HG03175 (cell line): ENCODE results near the gene POLR3B.
"Not testable (repeated sequence)": the region's sequence is repeated elsewhere in the genome, so short reads cannot be mapped to it uniquely, and the experiment has no call there.

Experiments
- ATAC-seq: cut with Tn5 transposase; IDR thresholded peaks from one replicate; pipeline ENCODE4 v1.9.1; 2021; ENCODE audit warnings: mild to moderate bottlenecking, moderate library complexity; ENCODE audit not compliant: unreplicated experiment

The POLR3B gene

DNA sequence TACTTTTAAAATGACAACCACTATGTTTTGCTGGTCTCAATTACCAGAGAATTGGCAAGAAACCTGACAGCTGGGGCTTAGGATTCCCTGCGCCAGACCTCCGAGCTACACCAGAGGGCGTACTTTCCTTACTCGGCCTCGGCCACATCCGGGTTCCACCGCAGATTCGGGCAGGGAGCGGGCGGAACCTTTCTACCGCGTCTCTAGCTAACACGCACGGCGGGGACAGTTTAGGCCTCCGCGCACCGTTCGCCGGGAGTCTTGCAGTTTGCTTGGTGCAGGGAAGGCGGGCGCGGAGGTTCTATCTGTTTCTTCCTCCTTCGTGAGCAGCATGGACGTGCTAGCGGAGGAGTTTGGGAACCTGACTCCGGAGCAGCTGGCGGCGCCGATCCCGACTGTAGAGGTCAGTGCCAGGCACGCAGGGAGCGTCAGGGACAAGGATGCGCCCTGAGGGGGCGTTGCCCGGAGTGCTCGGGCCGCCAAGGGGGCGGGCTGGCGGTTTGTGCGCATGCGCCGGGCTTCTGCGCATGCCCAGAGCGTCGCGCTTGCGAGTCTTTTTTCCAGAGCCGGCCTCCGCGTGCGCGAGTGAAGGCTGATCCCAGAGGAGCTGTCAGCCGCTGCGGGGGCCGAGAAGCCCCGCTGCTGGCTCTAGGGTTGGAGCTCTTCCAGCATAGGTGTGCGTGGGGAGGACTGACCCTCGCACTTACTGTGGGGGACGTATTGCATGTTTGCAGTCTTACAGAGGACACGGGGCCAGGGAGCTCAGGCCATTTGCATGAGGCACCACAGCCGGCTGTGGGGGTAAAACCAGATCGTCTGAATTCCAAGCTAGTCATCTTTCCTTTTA, at the start of gene POLR3B:
Gene POLR3B, plus strand, starts transcription at position 200 of the 847 bp plus-strand sequence. Its CDS starts 132 bp downstream, at position 332.
- ATAC-seq: peak; percentile 94

DNA sequence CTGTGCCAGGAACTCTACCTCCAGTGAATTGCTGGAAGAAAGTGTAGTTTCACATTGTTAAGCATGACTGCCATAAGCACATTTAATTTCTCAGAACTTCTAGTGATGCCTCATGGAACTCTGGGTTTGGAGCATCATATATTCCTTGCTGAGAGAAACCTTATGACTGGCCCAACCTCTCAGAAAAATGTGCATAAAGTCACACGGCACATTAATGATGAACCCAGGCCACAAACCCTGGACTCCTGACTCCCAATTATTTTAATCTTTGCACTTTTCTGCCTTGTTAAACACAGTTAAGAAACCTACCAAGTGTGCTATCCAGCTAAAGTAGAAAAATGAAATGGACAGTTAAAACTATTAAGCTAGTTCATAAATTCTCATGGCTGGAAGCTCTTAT, 49.4 kb upstream of the POLR3B start:
- no peak for ATAC-seq

DNA sequence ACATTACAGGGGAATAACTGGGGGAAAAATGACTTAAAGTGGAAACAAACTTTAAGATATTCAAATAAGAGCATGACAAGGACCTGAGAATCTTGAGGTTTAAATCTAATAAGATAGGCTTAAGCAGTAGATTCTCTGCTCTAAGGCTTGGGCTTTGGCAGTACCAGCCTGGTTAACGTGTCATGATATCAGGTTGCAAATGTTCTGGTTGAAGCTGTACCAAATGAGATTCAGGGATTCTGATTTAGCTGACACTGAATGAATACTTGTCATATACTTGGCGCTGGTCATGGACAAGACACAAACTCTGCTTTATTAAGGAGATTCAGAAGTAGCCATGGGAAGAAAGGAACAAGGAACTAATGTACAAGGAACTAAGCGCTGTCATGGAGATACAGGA, 48.9 kb upstream of the POLR3B start:
- ATAC-seq: no peak

DNA sequence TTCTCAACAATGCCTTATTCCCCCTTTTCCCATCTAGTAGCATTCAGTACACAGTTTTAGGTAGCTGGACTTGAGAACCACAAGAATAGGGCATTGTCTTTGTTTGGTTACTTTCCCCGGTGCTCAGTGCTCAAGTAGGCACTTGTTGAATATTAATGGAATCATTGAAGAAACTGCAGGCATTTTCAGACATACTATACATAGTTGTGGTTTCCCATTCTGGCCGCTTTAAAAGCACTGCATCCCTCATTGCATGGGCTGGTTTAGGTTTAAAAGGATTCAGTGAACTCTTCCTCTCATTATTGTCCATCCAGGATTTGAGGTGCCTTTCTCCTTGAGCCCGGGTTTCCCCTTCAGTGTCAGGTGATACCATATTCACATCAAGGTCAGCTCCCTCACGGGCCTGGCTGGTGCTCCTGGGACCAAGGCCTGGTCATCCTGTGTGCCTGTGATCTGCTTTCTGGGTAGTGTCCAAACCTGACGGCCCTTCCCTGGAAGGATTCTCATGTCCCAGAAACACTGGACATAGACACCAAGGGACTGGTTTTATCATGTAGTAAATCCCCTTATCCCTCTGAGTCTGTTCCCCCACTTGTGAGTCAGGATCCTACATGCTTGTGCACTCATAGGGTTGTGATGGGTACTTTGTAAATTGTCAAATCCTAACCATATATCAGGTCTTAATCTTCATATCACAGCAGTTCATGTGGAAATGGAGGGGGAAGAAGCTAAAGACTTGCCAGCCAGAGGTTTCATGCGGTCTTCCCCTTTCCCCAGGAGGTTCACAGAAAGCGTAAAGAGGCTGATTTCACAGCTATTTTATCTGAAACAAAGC, 47.7 kb upstream of the POLR3B start:
- ATAC-seq: no peak

DNA sequence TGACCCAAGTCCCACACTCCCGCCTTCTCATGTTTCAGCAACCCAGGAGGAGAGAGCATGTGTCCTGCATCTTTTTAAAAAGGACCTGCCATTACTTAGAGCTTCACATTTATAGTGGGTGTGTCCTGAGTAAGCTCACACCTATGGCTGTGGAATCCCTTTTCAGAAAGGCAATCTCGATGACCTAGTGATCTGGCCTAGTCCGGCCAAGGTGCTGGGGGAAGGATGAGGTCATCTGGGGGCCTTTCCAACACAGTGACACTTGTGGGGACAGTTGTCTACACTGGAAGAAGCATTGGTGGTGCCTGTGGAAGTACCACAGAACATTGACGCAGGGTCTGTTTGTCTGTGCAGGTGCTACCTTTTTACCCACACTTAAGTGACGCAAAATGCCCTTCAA, 46.9 kb upstream of the POLR3B start:
- no peak for ATAC-seq

DNA sequence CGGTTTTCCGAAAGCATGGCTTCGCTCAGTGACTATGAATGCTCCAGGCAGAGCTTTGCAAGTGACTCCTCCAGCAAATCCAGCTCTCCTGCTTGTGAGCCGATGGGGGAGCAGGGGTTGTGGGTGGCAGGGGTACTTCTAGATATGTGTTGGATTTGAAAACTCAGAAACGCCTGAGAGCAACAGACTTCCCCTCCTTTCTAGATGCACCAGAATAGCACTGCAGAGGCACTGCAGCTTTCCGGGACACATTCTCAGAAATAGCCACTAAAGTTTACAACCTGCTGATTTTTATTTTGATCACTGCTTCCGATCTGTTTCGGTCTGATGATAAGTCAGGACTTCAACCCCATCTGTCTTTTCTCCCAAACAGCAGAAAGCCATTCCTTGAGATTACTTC, 46.4 kb upstream of the POLR3B start:
- ATAC-seq: no peak

DNA sequence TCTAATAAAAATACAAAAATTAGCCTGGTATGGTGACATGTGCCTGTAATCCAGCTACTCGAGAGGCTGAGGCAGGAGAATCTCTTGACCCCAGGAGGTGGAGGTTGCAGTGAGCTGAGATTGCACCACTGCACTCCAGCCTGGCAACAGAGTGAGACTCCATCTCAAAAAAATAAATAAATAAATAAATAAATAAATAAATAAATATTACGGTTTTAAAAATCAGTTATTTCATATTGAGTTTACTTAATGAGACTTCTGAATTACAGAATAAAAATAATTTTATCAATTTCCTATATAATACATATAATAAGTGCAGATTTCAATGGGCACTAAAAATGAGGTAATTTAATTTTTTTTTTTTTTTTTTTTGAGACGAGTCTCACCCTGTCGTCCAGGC, 44.1 kb upstream of the POLR3B start:
- not testable (repeated sequence) for ATAC-seq

DNA sequence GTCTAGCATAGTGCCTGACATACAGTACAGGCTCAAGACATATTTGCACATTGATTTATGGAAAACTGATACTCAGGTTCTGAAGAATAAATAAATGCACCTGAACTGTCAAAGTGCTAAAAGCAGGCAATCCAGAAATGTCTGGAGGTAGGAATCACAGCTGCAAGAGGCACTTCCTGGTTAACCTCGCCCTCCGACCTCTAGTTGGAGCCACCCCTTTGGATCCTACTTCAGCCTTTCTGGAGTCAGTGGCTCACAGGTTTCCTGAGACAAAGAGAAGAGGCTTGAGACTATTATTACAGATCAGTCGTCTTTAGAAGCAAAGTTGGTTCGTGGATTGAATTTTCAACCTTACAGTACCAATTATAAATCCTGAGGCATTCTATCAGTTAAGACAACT, 42.0 kb upstream of the POLR3B start:
- ATAC-seq: no peak

DNA sequence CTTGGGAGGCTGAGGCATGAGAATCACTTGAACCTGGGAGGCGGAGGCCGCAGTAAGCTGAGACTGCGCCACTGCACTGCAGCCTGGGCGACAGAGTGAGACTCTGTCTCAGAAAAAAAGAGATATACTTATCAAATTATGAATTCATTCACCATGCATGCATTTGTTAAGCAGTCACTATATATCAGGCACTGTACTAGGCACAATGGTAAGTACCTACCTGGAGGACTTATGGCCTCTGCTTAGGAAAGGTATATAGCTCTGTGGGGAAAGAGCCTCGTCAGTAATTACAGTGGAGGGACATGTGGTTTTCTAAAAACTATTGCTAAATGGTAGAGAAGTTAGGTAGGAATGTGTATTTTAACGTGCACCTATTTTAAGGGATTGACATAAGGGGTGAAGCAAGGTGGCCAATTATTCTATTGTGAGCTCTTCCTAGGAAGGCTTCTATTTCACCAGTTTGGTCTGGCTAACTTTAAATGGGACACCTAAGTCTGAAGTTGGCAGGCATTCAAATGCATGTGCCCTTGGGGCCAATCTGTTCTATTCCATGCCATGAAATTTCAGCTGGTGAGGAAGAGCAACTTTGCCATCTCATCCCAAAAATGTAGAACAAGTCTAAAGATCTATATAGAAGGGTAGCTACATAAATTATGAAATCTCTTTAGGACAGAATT, 40.0 kb upstream of the POLR3B start:
- ATAC-seq: no peak

DNA sequence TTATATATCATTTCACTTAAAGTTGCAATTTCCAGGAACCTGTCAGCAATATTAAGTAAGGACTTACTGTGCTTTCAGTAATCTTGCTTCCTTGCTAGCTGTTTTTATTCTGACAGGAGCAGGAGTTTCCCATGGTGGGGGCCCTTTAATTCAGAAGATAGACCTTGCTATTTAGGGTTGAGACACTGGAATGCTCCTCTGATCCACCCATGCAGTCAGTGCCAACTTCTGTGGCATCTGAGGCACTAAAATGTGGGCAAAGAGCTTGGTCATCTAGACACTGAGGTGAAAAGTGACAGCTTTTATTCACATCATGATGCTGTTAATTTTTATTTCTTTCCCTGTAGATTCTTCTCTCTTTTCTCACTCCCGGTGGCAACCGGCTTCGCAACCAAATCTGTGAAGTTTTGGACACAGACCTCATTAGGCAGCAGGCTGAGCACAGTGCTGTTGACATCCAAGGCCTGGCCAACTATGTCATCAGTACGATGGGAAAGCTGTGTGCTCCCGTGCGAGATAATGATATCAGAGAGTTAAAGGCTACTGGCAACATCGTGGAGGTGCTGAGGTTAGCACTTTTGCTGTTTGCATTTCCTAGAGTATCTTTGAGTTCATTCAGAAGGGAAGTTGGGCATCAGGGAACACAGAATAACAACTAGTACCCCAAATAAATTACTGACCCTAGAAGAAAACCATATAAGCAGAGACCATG, 36.3 kb upstream of the POLR3B start:
- ATAC-seq: no peak

DNA sequence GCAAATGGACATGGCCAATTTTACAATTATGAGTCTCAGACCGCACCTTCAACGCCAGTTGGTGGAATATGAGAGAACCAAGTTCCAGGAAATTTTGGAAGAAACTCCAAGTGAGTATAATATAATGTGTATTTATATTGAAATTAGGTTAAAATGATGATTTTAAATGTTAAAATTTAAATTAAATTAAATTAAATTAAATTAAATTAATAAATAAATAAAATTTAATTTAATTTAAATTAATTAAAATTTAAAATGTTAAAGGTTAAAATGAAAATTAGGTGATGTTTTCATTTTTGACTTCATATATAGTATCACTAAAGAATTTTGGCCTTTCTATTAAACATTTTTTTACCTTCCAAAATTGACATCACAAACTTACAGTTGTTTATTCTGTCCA, 34.0 kb upstream of the POLR3B start:
- ATAC-seq: no peak

DNA sequence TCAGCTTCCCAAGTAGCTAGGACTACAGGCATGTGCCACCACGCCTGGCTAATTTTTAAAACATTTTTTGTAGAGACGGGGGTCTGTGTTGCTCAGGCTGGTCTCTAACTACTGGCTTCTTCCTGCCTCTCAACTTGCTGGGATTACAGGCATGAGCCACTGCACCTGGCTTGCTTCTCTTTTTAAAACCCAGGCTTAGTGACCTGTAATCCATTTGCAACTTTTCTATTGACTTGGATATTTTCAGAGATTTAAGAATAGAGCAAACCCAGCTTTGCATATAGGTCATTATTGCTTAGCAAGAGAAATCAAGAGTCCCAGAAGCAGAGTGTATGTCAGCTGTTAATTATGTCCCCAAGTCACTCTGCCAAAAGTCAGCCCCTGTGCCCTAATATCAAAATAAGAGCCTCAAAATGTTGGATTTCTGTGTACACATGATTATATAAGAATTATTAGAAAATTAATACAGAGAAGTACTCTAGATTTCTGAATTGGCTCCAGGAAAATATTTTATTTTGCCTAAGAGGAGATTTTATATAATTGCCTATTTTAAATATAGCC, 30.2 kb upstream of the POLR3B start:
- ATAC-seq: no peak

DNA sequence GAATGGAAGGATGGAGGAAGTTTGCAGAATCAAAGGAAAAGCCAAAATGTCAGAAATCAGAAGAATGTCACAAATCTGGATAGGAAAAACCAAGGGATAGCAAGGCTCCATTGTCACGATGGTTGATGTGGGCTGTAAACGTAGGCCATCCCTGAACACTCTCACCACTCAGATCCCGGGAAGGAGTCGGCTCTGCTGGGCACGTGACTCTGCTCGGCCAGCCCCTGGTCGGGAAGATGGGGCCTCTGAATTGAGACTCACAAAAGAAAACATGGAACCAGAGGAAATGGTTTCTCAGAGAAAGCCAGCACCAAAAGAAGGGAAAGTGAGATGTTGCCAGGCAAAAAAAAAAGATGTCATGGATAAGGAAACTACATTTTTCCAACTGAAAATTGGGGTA, 28.8 kb upstream of the POLR3B start:
- no peak for ATAC-seq

DNA sequence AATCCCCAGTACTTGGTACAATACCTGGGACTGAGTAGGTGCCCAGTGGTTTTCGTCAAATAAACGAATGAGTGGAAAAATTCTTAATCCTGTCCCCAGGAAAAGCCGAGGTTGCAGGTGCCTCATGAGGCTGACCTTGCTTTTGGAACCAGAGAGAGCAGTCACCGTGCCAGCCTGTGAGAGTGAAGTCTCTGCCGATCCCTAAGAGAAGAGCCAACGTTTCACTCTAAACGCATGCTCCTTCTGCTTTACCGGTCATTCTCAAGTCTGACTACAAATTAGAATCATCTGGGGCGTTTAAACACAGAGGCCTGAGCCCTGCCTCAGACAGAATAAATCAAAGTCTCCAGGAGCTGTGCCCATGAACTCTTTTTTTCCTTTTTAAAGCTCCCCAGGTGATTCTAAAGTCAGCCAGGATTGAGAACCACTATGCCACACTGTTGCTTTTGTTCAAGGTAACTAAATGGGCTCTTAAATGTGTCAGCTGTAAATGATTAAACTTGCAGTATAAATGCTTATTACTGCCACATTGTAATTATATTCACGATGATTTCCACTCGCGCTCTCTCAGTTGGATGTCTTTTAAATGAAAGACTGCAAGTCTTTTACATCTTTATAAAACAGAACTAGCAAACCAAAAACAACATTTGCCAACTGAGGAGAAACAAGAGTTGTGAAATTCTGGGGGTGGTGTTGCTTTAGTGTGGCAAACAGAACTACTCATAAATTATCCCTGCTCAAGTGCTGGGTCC, 28.1 kb upstream of the POLR3B start:
- no peak for ATAC-seq

DNA sequence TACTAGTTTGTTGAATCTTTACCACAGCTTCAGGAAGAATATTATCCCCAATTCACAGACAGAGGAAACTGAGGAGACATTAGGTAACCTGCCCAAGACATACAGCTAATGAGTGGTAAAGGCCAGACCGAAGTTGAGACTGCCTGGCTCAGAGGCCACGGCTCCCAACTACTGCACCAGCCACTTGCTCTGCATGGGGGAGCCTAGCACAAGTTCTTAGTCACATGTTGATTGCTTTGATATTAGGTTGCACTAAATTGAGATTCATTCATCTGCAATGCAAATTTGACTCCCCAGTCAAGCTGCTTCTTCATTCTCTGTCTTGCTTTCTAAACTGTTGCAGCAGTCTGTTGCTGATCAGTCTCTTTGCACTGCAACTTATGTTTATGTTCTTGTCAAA, 25.9 kb upstream of the POLR3B start:
- no peak for ATAC-seq

DNA sequence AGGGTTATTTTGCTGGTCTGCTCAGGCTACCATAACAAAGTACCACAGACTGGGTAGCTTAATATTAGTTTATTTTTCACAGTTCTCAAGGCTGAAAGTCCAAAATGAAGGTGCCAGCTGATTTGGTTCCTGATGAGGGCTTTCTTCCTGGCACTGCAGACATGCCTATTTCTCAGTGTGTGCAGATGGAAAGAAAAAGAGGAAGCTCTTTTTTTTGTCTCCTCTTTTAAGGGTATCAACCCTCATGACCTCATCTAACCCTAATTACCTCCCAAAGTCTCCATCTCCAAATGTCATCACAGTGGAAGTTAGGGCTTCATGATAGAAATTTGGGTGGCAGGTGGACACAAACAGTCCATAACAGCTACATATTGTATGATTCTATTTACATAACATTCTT, 25.0 kb upstream of the POLR3B start:
- no peak for ATAC-seq

DNA sequence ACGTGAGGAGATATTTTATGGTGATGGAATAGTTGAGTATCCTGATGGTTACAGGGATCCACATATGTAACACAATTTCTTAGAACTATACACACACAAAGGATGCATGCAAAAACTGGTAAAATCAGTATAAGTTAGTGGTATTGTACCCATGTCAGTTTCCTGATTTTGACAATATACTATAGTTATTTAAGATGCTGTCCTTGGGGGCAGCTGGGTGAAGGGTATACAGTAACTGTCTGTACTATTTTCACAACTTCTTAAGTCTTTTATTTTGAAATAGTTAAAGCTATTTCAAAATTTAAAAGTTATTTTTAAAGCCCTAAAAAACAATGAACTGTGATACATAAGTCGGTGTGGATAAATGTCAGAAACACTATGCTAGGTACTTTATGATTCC, 24.5 kb upstream of the POLR3B start:
- no peak for ATAC-seq

DNA sequence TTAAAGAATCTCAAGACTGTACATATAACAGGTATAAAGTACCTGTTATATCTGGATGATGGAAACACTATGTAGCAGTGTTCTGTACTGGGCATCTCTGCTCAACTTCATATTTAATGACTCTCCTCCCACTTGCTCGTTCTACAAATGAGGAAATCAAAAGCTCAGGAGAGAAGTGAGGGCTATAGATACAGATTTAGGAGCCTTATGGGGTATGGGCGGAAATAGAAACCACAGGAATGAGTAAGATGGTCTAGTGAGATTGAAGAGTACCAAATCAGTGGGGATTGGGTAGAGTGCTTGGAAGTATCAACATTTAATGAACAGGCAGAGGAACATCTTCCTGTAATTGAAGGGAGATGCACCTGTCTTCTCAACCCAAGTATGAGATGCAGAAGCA, 23.8 kb upstream of the POLR3B start:
- no peak for ATAC-seq

DNA sequence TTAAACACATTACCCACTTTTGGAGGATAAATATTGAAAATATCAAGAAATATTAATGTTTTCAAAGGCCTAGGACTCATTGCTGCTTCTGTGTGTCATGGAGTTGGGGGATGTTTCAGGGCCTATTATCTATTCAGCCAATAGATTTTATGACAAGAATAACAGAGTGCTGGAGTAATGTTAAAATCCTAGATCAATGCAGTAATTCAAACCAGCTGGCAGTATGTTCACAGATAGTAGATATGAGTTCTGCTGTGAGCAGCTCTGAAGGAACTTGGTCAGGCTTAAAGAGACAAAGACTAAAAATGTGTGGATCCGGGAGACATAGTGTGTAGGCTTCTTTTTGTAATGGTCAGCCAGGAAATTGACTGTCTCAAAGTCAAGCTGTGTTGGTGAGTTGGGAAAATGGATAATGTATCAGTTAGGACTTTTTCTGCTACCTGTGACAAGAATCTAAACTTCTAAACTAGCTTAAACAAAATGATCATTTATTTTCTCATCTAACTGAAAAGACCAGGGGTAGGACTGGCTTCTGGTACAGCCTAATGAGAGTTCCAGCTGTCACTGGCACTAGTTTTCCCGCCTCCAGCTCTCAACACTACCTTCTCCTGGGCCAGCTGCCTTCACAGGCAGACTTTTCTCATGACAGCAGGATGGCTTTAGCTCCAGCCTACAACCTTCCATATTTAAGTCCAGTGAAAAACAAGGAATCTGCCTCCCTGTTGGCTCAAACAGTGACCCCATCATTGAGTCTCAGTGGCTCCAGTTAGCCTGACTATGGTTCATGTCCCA, 16.3 kb upstream of the POLR3B start:
- ATAC-seq: no peak
